H1 (cell line): ENCODE results near the gene SPECC1. TPM values are rescaled to one million over a fixed set of nuclear protein-coding genes. Genes with fewer than 3 reads are reported as not detected.

Source experiments
- CTCF ChIA-PET: fragments of 300-600 bp; sonication (Branson Sonifier 250); formaldehyde crosslinking; loops from one replicate; lab custom pipeline; 2021; ENCODE audit not compliant: partially characterized antibody; lab: Charles Lee
- POLR2A ChIA-PET: fragments of 300-600 bp; sonication (Branson Sonifier 250); formaldehyde crosslinking; loops from one replicate; lab custom pipeline; 2021; ENCODE audit warnings: inconsistent platforms; ENCODE audit not compliant: partially characterized antibody; lab: Charles Lee
- DNase-seq, 2 experiments: peaks; one replicate each; pipeline versions ENCODE4 v3.0.0 to v3.0.0-alpha.2; 2010 to 2022; ENCODE audit warnings: low spot score in 2 of 2, low read depth in 1 of 2, mixed read lengths in 1 of 2
- FAIRE-seq: peaks from 2 replicates; lab custom pipeline; 2011; peaks lifted over from hg19 to GRCh38; lab: Jason Lieb, UNC
- H2AFZ ChIP-seq: 2 replicates; pipeline ENCODE4 v1.8.1; 2012; ENCODE audit warnings: low read length, inconsistent platforms
- H2AK5ac ChIP-seq: 2 replicates; pipeline ENCODE4 v1.6.1; 2013; ENCODE audit warnings: low read depth, low read length
- H2BK120ac ChIP-seq: replicated peaks from 2 replicates; pipeline ENCODE3; 2013; ENCODE audit warnings: low read depth, low read length, inconsistent platforms
- H2BK12ac ChIP-seq: 2 replicates; pipeline ENCODE4 v1.6.1; 2013; ENCODE audit warnings: low read depth, low read length
- H2BK15ac ChIP-seq: 2 replicates; pipeline ENCODE4 v1.6.1; 2013; ENCODE audit warnings: low read length
- H2BK20ac ChIP-seq: 2 replicates; pipeline ENCODE4 v1.6.1; 2013; ENCODE audit warnings: low read length
- H2BK5ac ChIP-seq: 2 replicates; pipeline ENCODE4 v1.6.1; 2013; ENCODE audit warnings: low read depth, low read length
- H3K14ac ChIP-seq: 2 replicates; pipeline ENCODE4 v1.6.1; 2013; ENCODE audit warnings: inconsistent platforms; ENCODE audit not compliant: insufficient read length
- H3K18ac ChIP-seq: 2 replicates; pipeline ENCODE4 v1.6.1; 2013; ENCODE audit warnings: low read length; ENCODE audit errors: extremely low read depth
- H3K23ac ChIP-seq: 2 replicates; pipeline ENCODE4 v1.6.1; 2013; ENCODE audit warnings: inconsistent platforms; ENCODE audit not compliant: insufficient read length
- H3K23me2 ChIP-seq: 2 replicates; pipeline ENCODE4 v1.6.1; 2013; ENCODE audit warnings: low read depth, low read length
- H3K27ac ChIP-seq: 2 replicates; pipeline ENCODE4 v1.6.1; 2011; ENCODE audit warnings: low read depth, low read length, inconsistent platforms
- H3K27me3 ChIP-seq, 4 experiments: replicated peaks in 1 of 4; 1 replicate in 1 of 4; 2 replicates in 3 of 4; pipeline versions ENCODE4 v1.6.1 to v1.8.1; 2011 to 2013; ENCODE audit warnings: low read length in 3 of 4, mild to moderate bottlenecking in 3 of 4, inconsistent platforms in 2 of 4, mixed read lengths in 2 of 4, moderate library complexity in 1 of 4; ENCODE audit not compliant: control insufficient read depth in 3 of 4, insufficient read depth in 3 of 4; ENCODE audit errors: extremely low read depth in 1 of 4
- H3K36me3 ChIP-seq, 4 experiments: 2 replicates each; pipeline versions ENCODE4 v1.6.1 to v1.8.1; 2011 to 2013; ENCODE audit warnings: mild to moderate bottlenecking in 4 of 4, low read length in 3 of 4, moderate library complexity in 2 of 4, control low read depth in 1 of 4, inconsistent platforms in 1 of 4; ENCODE audit not compliant: insufficient read depth in 4 of 4, control insufficient read depth in 2 of 4
- H3K4ac ChIP-seq: replicated peaks from 2 replicates; pipeline ENCODE3; 2013; ENCODE audit warnings: low read length, low read depth, mixed read lengths, inconsistent platforms; ENCODE audit not compliant: insufficient read length
- H3K4me1 ChIP-seq, 4 experiments: replicated peaks in 1 of 4; 1 replicate in 1 of 4; 2 replicates in 3 of 4; pipeline versions ENCODE4 v1.6.1 to v1.8.1; 2011 to 2013; ENCODE audit warnings: low read length in 3 of 4, inconsistent platforms in 2 of 4, mixed read lengths in 1 of 4; ENCODE audit not compliant: insufficient read depth in 4 of 4, control insufficient read depth in 3 of 4
- H3K4me2 ChIP-seq, 2 experiments: 2 replicates each; pipeline versions ENCODE4 v1.6.1 to v1.8.1; 2011 to 2013; ENCODE audit warnings: low read depth in 2 of 2, low read length in 2 of 2, control low read depth in 1 of 2, inconsistent platforms in 1 of 2, mild to moderate bottlenecking in 1 of 2; ENCODE audit not compliant: insufficient read depth in 1 of 2
- H3K4me3 ChIP-seq, 4 experiments: fragments of 200-600, 300-600 bp in 1 of 4; sonication (generic), shearing (Covaris generic), sonication (Bioruptor Twin) in 1 of 4; 2 replicates each; pipeline versions ENCODE4 v1.5.1 to v1.8.1; 2011 to 2016; ENCODE audit warnings: low read length in 4 of 4, low read depth in 3 of 4, control low read depth in 2 of 4, inconsistent platforms in 2 of 4, mild to moderate bottlenecking in 2 of 4, mixed read lengths in 1 of 4, moderate library complexity in 1 of 4; ENCODE audit not compliant: insufficient read depth in 2 of 4; ENCODE audit errors: extremely low read depth in 1 of 4
- H3K56ac ChIP-seq: replicated peaks from 2 replicates; pipeline ENCODE3; 2013; ENCODE audit warnings: low read depth, mild to moderate bottlenecking, mixed read lengths, low read length, inconsistent platforms; ENCODE audit not compliant: insufficient read length
- H3K79me1 ChIP-seq: 2 replicates; pipeline ENCODE4 v1.6.1; 2013; ENCODE audit warnings: low read depth, low read length, control low read depth
- H3K79me2 ChIP-seq, 2 experiments: 2 replicates each; pipeline versions ENCODE4 v1.6.1 to v1.8.1; 2012 to 2013; ENCODE audit warnings: low read length in 2 of 2, mild to moderate bottlenecking in 2 of 2, inconsistent platforms in 1 of 2; ENCODE audit not compliant: insufficient read depth in 2 of 2, control insufficient read depth in 1 of 2
- H3K9ac ChIP-seq, 4 experiments: replicated peaks in 1 of 4; 1 replicate in 1 of 4; 2 replicates in 3 of 4; pipeline versions ENCODE4 v1.6.1 to v1.8.1; 2011 to 2013; ENCODE audit warnings: low read depth in 3 of 4, low read length in 3 of 4, control low read depth in 2 of 4, mild to moderate bottlenecking in 2 of 4, moderate library complexity in 2 of 4, inconsistent platforms in 1 of 4; ENCODE audit errors: extremely low read depth in 1 of 4
- H3K9me3 ChIP-seq, 2 experiments: 2 replicates each; pipeline versions ENCODE4 v1.6.1 to v1.8.1; 2012 to 2013; ENCODE audit warnings: mild to moderate bottlenecking in 2 of 2, moderate library complexity in 2 of 2, control low read depth in 1 of 2, inconsistent platforms in 1 of 2, low read depth in 1 of 2, low read length in 1 of 2, mixed read lengths in 1 of 2; ENCODE audit not compliant: insufficient read depth in 2 of 2
- H4K20me1 ChIP-seq, 2 experiments: replicated peaks in 1 of 2; 2 replicates each; pipeline versions ENCODE3 to v1.8.1; 2011 to 2013; ENCODE audit warnings: inconsistent platforms in 2 of 2, low read length in 2 of 2, mild to moderate bottlenecking in 1 of 2; ENCODE audit not compliant: insufficient read depth in 2 of 2, control insufficient read depth in 1 of 2
- H4K5ac ChIP-seq: 2 replicates; pipeline ENCODE4 v1.6.1; 2013; ENCODE audit warnings: low read length, low read depth, mixed read lengths, inconsistent platforms; ENCODE audit not compliant: insufficient read length
- H4K8ac ChIP-seq: 2 replicates; pipeline ENCODE4 v1.8.0; 2013; ENCODE audit warnings: mild to moderate bottlenecking, moderate library complexity, low read length, inconsistent platforms; ENCODE audit not compliant: insufficient read depth; ENCODE audit errors: extremely low read depth
- H4K91ac ChIP-seq: replicated peaks from 2 replicates; pipeline ENCODE3; 2013; ENCODE audit warnings: low read length, mixed read lengths, inconsistent platforms; ENCODE audit not compliant: insufficient read length
- BACH1 ChIP-seq: IDR thresholded peaks from 2 replicates; pipeline ENCODE4 v1.6.1; 2012; ENCODE audit warnings: low read length, improper control_type of control experiment
- BCL11A ChIP-seq, 2 experiments: IDR thresholded peaks; one replicate each; pipeline ENCODE4 v1.6.1; 2011; ENCODE audit warnings: low read depth in 2 of 2, low read length in 2 of 2, mild to moderate bottlenecking in 2 of 2
- CBX5 ChIP-seq: fragments of 300-800, 300-1000 bp; sonication (generic); IDR thresholded peaks from 2 replicates; pipeline ENCODE4 v1.7.1; 2016; ENCODE audit warnings: antibody characterized with exemption, low read length, low read depth
- CBX8 ChIP-seq: fragments of 300-800, 300-1000 bp; sonication (generic); IDR thresholded peaks from 2 replicates; pipeline ENCODE4 v1.7.1; 2016; ENCODE audit warnings: low read depth, low read length, borderline replicate concordance
- CEBPB ChIP-seq: IDR thresholded peaks from 2 replicates; pipeline ENCODE4 v1.6.1; 2012; ENCODE audit warnings: low read depth, low read length
- JUND ChIP-seq: IDR thresholded peaks from 2 replicates; pipeline ENCODE4 v1.6.1; 2011; ENCODE audit warnings: mild to moderate bottlenecking, improper control_type of control experiment, low read length
- MAFK ChIP-seq: IDR thresholded peaks from 2 replicates; pipeline ENCODE4 v1.6.1; 2012; ENCODE audit warnings: low read depth, mild to moderate bottlenecking, improper control_type of control experiment, low read length
- PHF8 ChIP-seq: fragments of 200-600 bp; sonication (generic); conservative IDR thresholded peaks from 2 replicates; pipeline ENCODE4 v1.7.1; 2012; ENCODE audit warnings: low read depth, mild to moderate bottlenecking, inconsistent platforms, low read length, moderate library complexity
- SP1 ChIP-seq: IDR thresholded peaks from 2 replicates; pipeline ENCODE4 v1.6.1; 2011; ENCODE audit warnings: low read depth, low read length
- YY1 ChIP-seq: IDR thresholded peaks from 2 replicates; pipeline ENCODE4 v1.6.1; 2011; ENCODE audit warnings: low read depth, mild to moderate bottlenecking, low read length
- WGBS, 2 experiments: shearing (Covaris generic) in 1 of 2; methylation state at CpG; one replicate each; pipeline versions ENCODE4 v1.1.6 to v1.1.7; 2013 to 2015; ENCODE audit warnings: low lambda C conversion rate in 2 of 2, mixed read lengths in 2 of 2, inconsistent platforms in 1 of 2, low coverage in 1 of 2, missing lambda C conversion rate in 1 of 2; ENCODE audit not compliant: insufficient replicate concordance in 2 of 2, insufficient coverage in 1 of 2, insufficient read length in 1 of 2; ENCODE audit errors: extremely low coverage in 1 of 2, missing lambda C conversion rate in 1 of 2; 5-methylcytosine and 5-hydroxymethylcytosine counted together
- polyA plus RNA-seq, 7 experiments: library from polyadenylated mRNA; depleted of rRNA in 3 of 7; stranded (reverse) in 5 of 7; unstranded in 2 of 7; fragments of >200 nt in 5 of 7; fragments of 200-250 nt in 2 of 7; gene quantifications; 1 replicate in 5 of 7; 2 replicates in 1 of 7; 4 replicates in 1 of 7; pipeline versions ENCODE4 v1.2.1 to v1.2.3, GENCODE V29; 2011 to 2013; ENCODE audit warnings: missing spikeins in 2 of 7, mixed read lengths in 2 of 7
- total RNA-seq: library from RNA; stranded (reverse); fragmentation: NEBNext Ultra II Directional; extraction: Animal tissue kit (Norgen Biotek cat#: 25700); gene quantifications from 2 replicates; pipeline ENCODE4 v1.2.1, GENCODE V29; 2021

Gene SPECC1
- total and polyA plus RNA-seq, 2 of the 8 experiments (the other 6 are each of a cell fraction or from before 2014, with no cell fraction given) = 35.8 to 87.9 TPM

GRCh38 chr17:20141198-20141972, 132.2 kb downstream of the SPECC1 start:
- DNase-seq (no peak), FAIRE-seq (peak; percentile 76)
- H3K9ac ChIP-seq = no peak overlapping the region
- peaks cover 4 to 14% (median 12%) of the 10 kb centered on the region in 4 experiments; a peak in 6 of 7 replicates for H3K4me1 ChIP-seq
- H3K27me3 ChIP-seq = no peaks in the 10 kb centered on the region
- H3K14ac ChIP-seq = no peak overlapping the region
- no peak overlapping the region for H3K18ac ChIP-seq
- no peak overlapping the region for H4K91ac ChIP-seq
- no peaks in the 10 kb centered on the region for H3K23me2 ChIP-seq
- no peak overlapping the region for H3K56ac ChIP-seq
- H2BK5ac ChIP-seq = no peak overlapping the region
- H4K8ac ChIP-seq = no peak overlapping the region
- H4K20me1 ChIP-seq = no peaks in the 10 kb centered on the region
- H3K79me1 ChIP-seq = no peaks in the 10 kb centered on the region
- peak overlapping the region; percentile 7 to 38; a peak in 3 of 4 replicates for H3K4me2 ChIP-seq
- H2BK12ac ChIP-seq = no peak overlapping the region
- H2AFZ ChIP-seq = no peak overlapping the region
- no peaks in the 10 kb centered on the region for H3K79me2 ChIP-seq
- no peaks in the 10 kb centered on the region for H3K36me3 ChIP-seq
- no peak overlapping the region for H2AK5ac ChIP-seq
- H3K4ac ChIP-seq = no peak overlapping the region
- POLR2A ChIA-PET = interaction anchor here (1.4 kb wide), 1 partner anchor 21 kb away, joined by 3 read pairs; no protein-coding TSS in a partner anchor
- CTCF ChIA-PET = interaction anchor here (0.5 to 1.7 kb wide), 4 partner anchors 26 to 314 kb away, joined by 3 to 5 read pairs (median 4); no protein-coding TSS in a partner anchor
- H3K4me3 ChIP-seq = no peak overlapping the region; a peak in 1 of 8 replicates
- H3K27ac ChIP-seq = no peak overlapping the region
- no peak overlapping the region for H4K5ac ChIP-seq
- 0 out of 2 replicates have a peak overlapping the region, but pooled peaks have one; percentile 44 for H2BK20ac ChIP-seq
- no peak overlapping the region for H3K23ac ChIP-seq
- H2BK15ac ChIP-seq = 0 out of 2 replicates have a peak overlapping the region, but pooled peaks have one; percentile 47
- WGBS, 2 experiments = 60% methylated on average over 10 of the region's 10 CpGs; no CpG with 5 or more reads in 1 of the 2 experiments
- no peak overlapping the region for H2BK120ac ChIP-seq
- H3K9me3 ChIP-seq = no peaks in the 10 kb centered on the region
- no peak for TF ChIP-seq CBX8
- TF ChIP-seq BCL11A (IDR thresholded peaks at IDR 0.05; ENCODE audit: low read depth in 2 of 2, low read length in 2 of 2) = no peak
- no peak for TF ChIP-seq MAFK
- no peak for TF ChIP-seq JUND
- TF ChIP-seq YY1 = no peak
- no peak for TF ChIP-seq PHF8
- no peak for TF ChIP-seq CEBPB
- no peak for TF ChIP-seq BACH1
- no peak for TF ChIP-seq CBX5
- TF ChIP-seq SP1 = no peak
